ENCODE measurements around the gene ATG13.
"Not testable (repeated sequence)": the region's sequence is repeated elsewhere in the genome, so short reads cannot be mapped to it uniquely, and the experiment has no call there.

The ATG13 gene

GRCh38 chr11:46697723-46698122 lies 80.4 kb downstream of the ATG13 start:
- DNase-seq (ENCODE audit: low spot score): no peak

DNA sequence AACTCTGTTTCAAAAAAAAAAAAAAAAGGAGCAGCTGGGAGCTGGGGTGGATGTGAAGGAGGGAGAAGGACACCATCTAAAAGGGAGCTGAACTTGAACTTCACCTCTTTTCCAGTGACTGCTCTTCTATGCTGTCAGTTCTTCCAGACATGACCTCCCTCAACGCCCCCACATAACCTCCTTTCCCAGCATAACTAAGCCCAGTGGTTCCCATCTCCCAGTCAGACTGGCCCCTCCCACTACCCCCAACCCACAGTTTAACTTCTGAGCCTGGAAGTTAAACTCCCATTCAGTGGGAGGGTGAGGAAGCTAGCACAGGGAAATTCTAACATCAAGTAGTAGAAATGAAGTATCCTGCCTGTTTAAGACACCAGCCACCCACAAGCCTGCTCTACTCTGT lies 81.2 kb downstream of the ATG13 start:
- DNase-seq (ENCODE audit: low spot score): no peak

DNA sequence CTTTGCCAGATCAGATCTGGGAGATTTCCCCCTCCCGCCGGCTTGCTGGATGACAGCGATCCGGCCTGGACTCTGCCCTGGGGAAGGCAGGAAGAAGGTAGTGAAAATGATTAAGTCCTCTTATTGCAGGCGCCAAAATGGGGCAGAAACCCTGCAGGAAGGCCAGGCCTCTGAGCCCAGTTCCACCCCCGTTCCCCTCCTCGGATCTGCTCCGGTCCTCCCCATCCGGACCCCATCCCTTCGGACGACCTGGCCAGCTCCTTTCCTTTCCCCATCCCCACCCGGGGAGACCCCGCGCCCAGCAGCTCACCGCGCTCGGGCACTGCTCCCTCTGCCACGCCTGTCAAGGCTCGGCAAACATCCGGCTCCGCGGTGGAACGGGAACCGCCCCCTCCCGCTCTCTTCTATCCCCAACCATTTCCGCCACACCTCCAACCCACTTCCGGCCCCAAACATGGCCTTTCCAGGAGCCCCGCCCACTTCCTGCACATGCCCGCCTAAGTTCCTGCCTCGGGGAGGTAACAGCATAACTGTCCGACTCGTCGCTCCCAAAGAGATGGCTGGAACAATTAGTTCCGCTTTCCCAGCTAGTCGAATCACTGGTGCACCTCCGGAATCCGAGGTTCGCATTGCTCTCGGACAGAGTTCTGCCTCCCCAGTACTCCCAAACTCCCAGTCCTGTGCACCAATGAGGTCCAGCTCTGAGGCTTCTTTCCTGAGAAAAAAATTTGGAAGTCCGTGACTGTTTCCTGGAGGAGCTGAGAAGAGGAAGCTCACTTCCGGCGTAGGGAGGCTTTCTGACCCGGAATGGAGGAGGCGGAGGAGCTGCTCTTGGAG lies 83.1 kb downstream of the ATG13 start, which contains the start of the genes ARHGAP1 and ZNF408:
Gene ARHGAP1, minus strand, starts transcription at position 379 of the 837 bp plus-strand sequence. CDS start 4,512 bp downstream, outside the sequence.
Gene ZNF408, plus strand, starts transcription at position 791 of the 837 bp plus-strand sequence. Its CDS starts 17 bp downstream, at position 808.
- peak; percentile 99 for DNase-seq (ENCODE audit: low spot score)

GRCh38 chr11:46701078-46701654 lies 83.8 kb downstream of the ATG13 start:
- DNase-seq (ENCODE audit: low spot score): peak; percentile 15

GRCh38 chr11:46705070-46705688 lies 87.8 kb downstream of the ATG13 start:
- DNase-seq (ENCODE audit: low spot score): no peak

DNA sequence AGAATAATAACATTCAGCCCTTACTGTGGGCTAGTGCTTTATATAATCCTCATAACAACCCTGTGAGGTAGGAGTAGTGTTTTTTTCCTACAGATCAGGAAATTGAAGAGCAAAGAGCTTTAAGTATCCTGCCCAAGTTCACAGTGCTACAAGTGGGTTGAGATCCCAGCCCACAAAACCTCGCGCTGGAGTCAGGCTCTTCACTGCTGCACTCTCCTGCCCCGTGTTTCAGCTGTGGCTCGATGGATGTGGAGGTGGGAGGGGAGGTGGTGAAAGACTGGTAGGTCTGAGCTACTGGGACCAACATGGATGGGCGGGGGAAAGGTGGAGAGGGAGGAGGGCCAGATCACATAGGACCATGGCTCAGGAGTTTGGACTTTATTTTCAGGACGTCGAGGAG lies 89.5 kb downstream of the ATG13 start:
- no peak for DNase-seq (ENCODE audit: low spot score)

GRCh38 chr11:46709351-46709750 lies 92.0 kb downstream of the ATG13 start:
- DNase-seq (ENCODE audit: low spot score): not testable (repeated sequence)

- DNase-seq (ENCODE audit: low spot score): no peak
These were observed 93.5 kb downstream of the ATG13 start for GRCh38 chr11:46710821-46711269.

- no peak for DNase-seq (ENCODE audit: low spot score)
These were observed 94.0 kb downstream of the ATG13 start for GRCh38 chr11:46711303-46711702.

DNA sequence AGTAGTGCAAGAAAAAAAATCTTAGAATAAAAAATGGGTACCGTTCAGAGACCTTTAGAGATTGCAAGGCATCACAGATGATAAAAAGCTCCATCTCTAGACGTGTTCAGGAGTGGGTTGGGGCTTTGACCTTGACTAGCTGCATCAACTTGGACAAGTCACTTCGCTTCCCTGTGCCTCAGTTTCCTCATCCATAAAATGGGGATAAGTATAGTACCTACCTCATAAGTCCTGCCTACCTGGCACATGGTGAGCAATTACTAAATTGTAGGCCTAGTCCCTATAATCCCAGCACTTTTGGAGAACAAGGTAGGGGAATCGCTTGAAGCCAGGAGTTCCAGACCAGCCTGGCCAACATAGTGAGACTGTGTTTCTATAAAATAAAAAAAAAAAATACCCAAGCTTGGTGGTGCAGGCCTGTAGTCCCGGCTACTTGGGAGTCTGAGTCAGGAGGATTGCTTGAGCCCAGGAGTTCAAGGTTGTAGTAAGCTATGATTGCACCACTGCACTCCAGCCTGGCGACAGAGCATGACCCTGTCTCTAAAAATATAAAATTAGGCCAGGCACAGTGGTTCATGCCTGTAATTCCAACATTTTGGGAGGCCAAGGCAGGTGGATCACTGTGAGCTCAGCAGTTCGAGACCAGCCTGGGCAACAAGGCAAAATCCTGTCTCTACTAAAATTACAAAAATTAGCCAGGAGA lies 95.7 kb downstream of the ATG13 start:
- DNase-seq (ENCODE audit: low spot score): no peak

- not testable (repeated sequence) for DNase-seq (ENCODE audit: low spot score)
These were observed 100.4 kb downstream of the ATG13 start for GRCh38 chr11:46717825-46718154.

DNA sequence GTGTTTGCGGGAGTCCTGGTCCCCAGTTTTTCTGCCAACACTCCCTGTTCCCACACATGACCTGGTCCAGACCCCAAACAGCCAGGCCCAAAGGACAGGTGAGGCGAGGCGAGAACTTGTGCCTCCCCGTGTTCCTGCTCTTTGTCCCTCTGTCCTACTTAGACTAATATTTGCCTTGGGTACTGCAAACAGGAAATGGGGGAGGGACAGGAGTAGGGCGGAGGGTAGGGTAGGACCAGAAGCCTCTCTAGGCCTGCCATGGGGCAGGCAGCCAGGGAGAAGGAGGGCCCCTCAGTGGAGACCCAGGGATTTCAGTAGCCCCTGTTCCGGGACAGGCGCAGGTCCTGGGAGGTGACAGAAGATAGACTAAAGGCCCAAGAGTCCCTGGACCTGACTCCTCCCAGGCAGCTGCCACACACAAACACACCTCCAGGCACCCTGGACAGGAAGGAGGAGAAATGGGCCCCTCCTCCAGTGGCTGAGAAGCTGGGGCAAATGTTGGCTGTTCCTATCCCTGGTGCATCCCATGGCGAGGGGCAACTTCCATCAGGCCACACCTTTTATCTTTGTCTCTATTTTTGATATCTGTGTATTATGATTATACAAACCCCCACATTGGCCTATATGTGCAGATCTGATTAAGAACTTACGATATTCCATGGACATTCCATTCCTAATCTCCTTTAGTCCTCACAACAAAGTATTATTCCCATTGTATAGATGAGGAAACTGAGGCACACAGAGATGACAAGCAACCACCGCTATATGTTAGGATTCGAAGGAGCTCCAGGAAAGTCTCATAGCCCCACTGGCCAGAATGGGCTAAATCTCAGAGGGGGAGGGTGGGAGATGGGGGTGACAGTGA lies 101.0 kb downstream of the ATG13 start:
- DNase-seq (ENCODE audit: low spot score): no peak

DNA sequence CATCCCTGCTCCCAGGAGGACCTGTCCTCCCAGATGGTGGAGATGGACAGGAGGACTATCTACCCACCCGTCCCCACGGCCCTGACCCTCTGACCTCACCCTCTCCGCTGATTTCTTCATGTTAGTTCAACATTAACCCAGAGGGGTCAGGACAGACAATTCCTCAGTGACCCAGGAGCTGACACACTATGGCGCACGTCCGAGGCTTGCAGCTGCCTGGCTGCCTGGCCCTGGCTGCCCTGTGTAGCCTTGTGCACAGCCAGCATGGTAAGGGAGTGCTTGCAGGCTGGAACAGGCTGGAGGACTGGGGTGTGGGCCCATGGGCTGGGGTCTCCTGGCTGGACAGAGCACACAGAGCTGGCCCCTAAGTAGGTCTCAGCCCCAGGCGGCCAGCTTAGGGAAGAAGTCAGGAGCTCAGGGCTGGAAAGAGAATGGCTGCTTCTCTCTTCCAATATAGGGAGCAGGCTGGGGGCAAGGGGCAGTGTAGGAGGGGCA lies 101.7 kb downstream of the ATG13 start, which contains the start of gene F2:
Gene F2, plus strand, starts transcription at position 166 of the 495 bp plus-strand sequence. Its CDS starts 23 bp downstream, at position 189.
- DNase-seq (ENCODE audit: low spot score): no peak

- DNase-seq (ENCODE audit: low spot score): no peak
These were observed 102.3 kb downstream of the ATG13 start for GRCh38 chr11:46719543-46720218.

DNA sequence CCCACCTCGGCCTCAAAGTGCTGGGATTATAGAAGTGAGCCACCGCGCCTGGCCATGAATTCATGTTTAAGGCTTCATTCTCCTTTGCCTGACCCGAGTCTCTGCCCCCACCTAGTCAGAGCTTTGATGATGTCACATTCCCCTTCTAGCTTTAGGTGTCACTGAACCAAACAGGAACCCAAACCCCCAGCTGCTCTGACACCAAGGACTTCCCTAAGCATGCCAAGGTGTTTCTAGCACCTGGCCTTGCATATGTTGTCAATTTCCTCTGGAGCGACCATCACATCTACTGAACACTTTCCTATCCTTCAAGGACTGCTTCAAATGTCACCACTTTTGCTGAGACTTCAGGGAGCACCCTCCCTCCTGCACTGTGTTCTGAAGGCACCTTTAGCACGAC lies 103.9 kb downstream of the ATG13 start:
- DNase-seq (ENCODE audit: low spot score): no peak

DNA sequence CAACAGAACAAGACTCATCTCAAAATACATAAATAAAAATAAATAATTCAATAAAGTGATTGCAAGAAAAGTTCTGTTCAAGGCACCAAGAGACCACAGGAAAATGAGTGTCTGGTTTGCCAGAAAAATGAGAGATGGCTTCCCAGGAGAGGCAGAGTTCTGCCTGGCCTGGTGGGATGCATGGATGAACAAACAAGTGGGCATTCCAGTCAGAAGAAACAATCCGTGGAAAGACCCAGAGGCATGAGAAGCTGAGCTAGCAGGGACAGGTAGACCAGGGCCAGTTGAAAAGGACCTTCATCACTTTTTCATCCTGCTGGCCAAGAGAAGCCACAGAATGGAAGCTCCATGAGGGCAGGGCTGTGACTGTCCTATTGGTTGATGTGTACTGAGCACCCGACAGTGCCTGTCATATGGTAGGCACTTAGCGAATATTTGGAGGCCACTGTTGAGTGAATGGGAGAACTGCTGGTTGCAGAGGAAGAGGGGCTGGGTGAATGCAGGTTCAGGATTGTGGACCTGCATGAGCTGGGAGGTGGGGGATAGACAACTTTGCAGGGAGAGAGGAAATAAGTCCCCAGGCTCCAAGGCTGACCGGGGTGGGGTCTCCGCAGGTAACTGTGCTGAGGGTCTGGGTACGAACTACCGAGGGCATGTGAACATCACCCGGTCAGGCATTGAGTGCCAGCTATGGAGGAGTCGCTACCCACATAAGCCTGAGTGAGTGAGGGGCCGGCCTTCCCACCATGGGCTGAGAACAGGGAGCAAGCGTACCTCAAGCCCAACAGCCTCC lies 105.4 kb downstream of the ATG13 start:
- no peak for DNase-seq (ENCODE audit: low spot score)

GRCh38 chr11:46723359-46723680 lies 106.0 kb downstream of the ATG13 start:
- no peak for DNase-seq (ENCODE audit: low spot score)

DNA sequence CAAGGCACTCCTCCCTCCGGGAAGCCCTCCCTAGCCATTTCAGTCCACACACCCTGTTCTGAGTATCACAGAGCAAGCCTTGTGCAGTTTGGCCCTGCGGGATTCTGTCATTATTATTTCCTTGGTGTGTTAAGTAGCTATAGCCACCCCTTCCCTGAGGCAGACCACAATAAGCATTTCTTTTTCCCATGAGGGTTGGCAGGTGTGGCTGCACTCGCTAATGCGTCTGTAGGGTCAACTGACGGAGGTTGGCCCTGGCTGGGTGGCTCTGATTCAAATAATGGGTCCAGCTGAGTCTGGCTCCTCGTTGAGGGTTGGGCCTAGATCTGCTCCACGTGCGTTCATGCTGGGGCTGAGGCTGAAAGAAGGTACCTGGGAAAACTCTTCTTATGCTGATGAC lies 106.7 kb downstream of the ATG13 start:
- peak; percentile 29 for DNase-seq (ENCODE audit: low spot score)
